ENCODE data around the gene AGAP1.
"Not testable (repeated sequence)": the region's sequence is repeated elsewhere in the genome, so short reads cannot be mapped to it uniquely, and the experiment has no call there.

The AGAP1 gene

GRCh38 chr2:236051806-236052205 is 558.0 kb downstream of the AGAP1 start:
- H3K27ac ChIP-seq (ENCODE audit: low read length), result no peak overlapping the region
- H3K4me1 ChIP-seq (ENCODE audit: control insufficient read depth in 1 of 2, insufficient read depth in 2 of 2, low read length in 2 of 2), result no peaks in the 10 kb centered on the region
- peaks cover 23 to 40% of the 10 kb centered on the region in 2 donors for H3K36me3 ChIP-seq (ENCODE audit: control insufficient read depth in 1 of 2, insufficient read depth in 2 of 2, low read length in 2 of 2)
- H3K4me3 ChIP-seq (ENCODE audit: low read depth in 1 of 2, low read length in 2 of 2), result no peak overlapping the region
- H3K9me3 ChIP-seq (ENCODE audit: control insufficient read depth in 1 of 2, low read length in 2 of 2), result peaks cover 0 to 2% of the 10 kb centered on the region in 2 donors
- no peaks in the 10 kb centered on the region for H3K27me3 ChIP-seq (ENCODE audit: low read depth, low read length)

GRCh38 chr2:236052206-236052605 is 558.4 kb downstream of the AGAP1 start:
- Histone ChIP-seq H3K4me1 (ENCODE audit: control insufficient read depth in 1 of 2, insufficient read depth in 2 of 2, low read length in 2 of 2) (no peaks in the 10 kb centered on the region), H3K27me3 (ENCODE audit: low read depth, low read length) (no peaks in the 10 kb centered on the region), H3K27ac (ENCODE audit: low read length) (no peak overlapping the region), H3K9me3 (ENCODE audit: control insufficient read depth in 1 of 2, low read length in 2 of 2) (peaks cover 0 to 2% of the 10 kb centered on the region in 2 donors), H3K36me3 (ENCODE audit: control insufficient read depth in 1 of 2, insufficient read depth in 2 of 2, low read length in 2 of 2) (peaks cover 23 to 40% of the 10 kb centered on the region in 2 donors), H3K4me3 (ENCODE audit: low read depth in 1 of 2, low read length in 2 of 2) (no peak overlapping the region)

DNA sequence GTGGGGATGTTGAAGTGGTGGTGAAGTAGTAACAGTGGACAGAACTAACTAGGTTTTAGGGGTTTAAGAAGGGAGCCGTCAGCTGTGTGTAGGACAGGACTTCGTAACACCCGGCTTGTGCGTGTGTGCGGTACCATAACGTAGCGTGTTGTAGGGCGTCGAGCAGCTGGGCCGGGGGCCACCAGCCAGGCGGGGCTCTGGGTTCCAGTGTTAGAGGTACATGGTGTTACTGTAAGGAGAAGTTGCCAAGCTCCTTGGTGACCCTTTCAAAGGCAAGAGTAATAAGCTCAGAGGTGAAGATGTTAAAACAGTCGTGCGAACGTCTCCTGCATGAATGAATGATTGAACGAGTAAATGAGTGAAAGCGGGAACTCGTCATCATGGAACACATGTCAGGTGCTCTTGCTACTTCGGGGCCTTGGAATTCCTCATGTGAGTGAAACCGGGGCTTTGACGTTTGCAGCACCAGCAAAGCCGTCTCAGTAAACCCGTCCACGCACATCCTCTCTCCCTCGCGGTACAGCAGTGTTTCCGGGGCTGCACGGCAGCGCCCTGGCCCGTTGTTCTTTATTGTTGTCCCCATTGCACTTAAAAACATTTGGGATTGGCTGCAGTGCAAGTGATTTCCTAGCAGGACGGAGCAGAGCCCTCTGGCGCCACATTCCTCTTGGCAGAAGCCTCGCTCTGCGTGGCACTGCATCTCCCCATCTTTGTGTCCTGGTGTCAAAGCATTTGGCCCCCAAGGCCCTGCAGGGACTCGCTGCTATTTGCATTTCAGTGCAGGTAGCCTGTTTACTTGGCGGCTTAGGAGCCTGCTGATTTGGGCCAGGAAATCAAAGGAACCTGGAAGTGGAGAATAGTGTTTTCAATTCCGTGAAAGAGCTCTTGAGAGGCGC is 559.3 kb downstream of the AGAP1 start:
- Histone ChIP-seq H3K4me3 (ENCODE audit: low read depth in 1 of 2, low read length in 2 of 2) (no peak overlapping the region), H3K9me3 (ENCODE audit: control insufficient read depth in 1 of 2, low read length in 2 of 2) (peaks cover 4% of the 10 kb centered on the region in 2 donors), H3K27ac (ENCODE audit: low read length) (no peak overlapping the region), H3K4me1 (ENCODE audit: control insufficient read depth in 1 of 2, insufficient read depth in 2 of 2, low read length in 2 of 2) (no peaks in the 10 kb centered on the region), H3K36me3 (ENCODE audit: control insufficient read depth in 1 of 2, insufficient read depth in 2 of 2, low read length in 2 of 2) (peaks cover 19 to 36% of the 10 kb centered on the region in 2 donors), H3K27me3 (ENCODE audit: low read depth, low read length) (no peaks in the 10 kb centered on the region)

GRCh38 chr2:236054125-236054524 is 560.3 kb downstream of the AGAP1 start:
- Histone ChIP-seq H3K27ac (ENCODE audit: low read length) (no peak overlapping the region), H3K9me3 (ENCODE audit: control insufficient read depth in 1 of 2, low read length in 2 of 2) (peaks cover 6 to 8% of the 10 kb centered on the region in 2 donors), H3K4me1 (ENCODE audit: control insufficient read depth in 1 of 2, insufficient read depth in 2 of 2, low read length in 2 of 2) (no peaks in the 10 kb centered on the region)

GRCh38 chr2:236054621-236055305 is 560.9 kb downstream of the AGAP1 start:
- peaks cover 8 to 23% of the 10 kb centered on the region in 2 donors for H3K36me3 ChIP-seq (ENCODE audit: control insufficient read depth in 1 of 2, insufficient read depth in 2 of 2, low read length in 2 of 2)
- H3K27me3 ChIP-seq (ENCODE audit: low read depth, low read length), result no peaks in the 10 kb centered on the region
- H3K4me3 ChIP-seq (ENCODE audit: low read depth in 1 of 2, low read length in 2 of 2), result no peak overlapping the region
- H3K9me3 ChIP-seq (ENCODE audit: control insufficient read depth in 1 of 2, low read length in 2 of 2), result peaks cover 6 to 8% of the 10 kb centered on the region in 2 donors
- no peak overlapping the region for H3K27ac ChIP-seq (ENCODE audit: low read length)
- no peaks in the 10 kb centered on the region for H3K4me1 ChIP-seq (ENCODE audit: control insufficient read depth in 1 of 2, insufficient read depth in 2 of 2, low read length in 2 of 2)

More at GRCh38 chr2:236054125-236054524, 560.3 kb downstream of the AGAP1 start:
- peaks cover 9 to 30% of the 10 kb centered on the region in 2 donors for H3K36me3 ChIP-seq (ENCODE audit: control insufficient read depth in 1 of 2, insufficient read depth in 2 of 2, low read length in 2 of 2)
- H3K4me3 ChIP-seq (ENCODE audit: low read depth in 1 of 2, low read length in 2 of 2), result no peak overlapping the region
- no peaks in the 10 kb centered on the region for H3K27me3 ChIP-seq (ENCODE audit: low read depth, low read length)

- H3K27me3 ChIP-seq (ENCODE audit: low read depth, low read length), result no peaks in the 10 kb centered on the region
- no peaks in the 10 kb centered on the region for H3K4me1 ChIP-seq (ENCODE audit: control insufficient read depth in 1 of 2, insufficient read depth in 2 of 2, low read length in 2 of 2)
- no peak overlapping the region for H3K27ac ChIP-seq (ENCODE audit: low read length)
- peaks cover 6 to 8% of the 10 kb centered on the region in 2 donors for H3K9me3 ChIP-seq (ENCODE audit: control insufficient read depth in 1 of 2, low read length in 2 of 2)
- H3K4me3 ChIP-seq (ENCODE audit: low read depth in 1 of 2, low read length in 2 of 2), result no peak overlapping the region
- peaks cover 5 to 19% of the 10 kb centered on the region in 2 donors for H3K36me3 ChIP-seq (ENCODE audit: control insufficient read depth in 1 of 2, insufficient read depth in 2 of 2, low read length in 2 of 2)
Observed at GRCh38 chr2:236055471-236055870, 561.6 kb downstream of the AGAP1 start.

GRCh38 chr2:236056141-236056540 is 562.3 kb downstream of the AGAP1 start:
- Histone ChIP-seq H3K4me3 (ENCODE audit: low read depth in 1 of 2, low read length in 2 of 2) (no peak overlapping the region), H3K36me3 (ENCODE audit: control insufficient read depth in 1 of 2, insufficient read depth in 2 of 2, low read length in 2 of 2) (peaks cover 5 to 19% of the 10 kb centered on the region in 2 donors), H3K4me1 (ENCODE audit: control insufficient read depth in 1 of 2, insufficient read depth in 2 of 2, low read length in 2 of 2) (no peaks in the 10 kb centered on the region), H3K27me3 (ENCODE audit: low read depth, low read length) (no peaks in the 10 kb centered on the region), H3K9me3 (ENCODE audit: control insufficient read depth in 1 of 2, low read length in 2 of 2) (peaks cover 6 to 8% of the 10 kb centered on the region in 2 donors), H3K27ac (ENCODE audit: low read length) (no peak overlapping the region)

DNA sequence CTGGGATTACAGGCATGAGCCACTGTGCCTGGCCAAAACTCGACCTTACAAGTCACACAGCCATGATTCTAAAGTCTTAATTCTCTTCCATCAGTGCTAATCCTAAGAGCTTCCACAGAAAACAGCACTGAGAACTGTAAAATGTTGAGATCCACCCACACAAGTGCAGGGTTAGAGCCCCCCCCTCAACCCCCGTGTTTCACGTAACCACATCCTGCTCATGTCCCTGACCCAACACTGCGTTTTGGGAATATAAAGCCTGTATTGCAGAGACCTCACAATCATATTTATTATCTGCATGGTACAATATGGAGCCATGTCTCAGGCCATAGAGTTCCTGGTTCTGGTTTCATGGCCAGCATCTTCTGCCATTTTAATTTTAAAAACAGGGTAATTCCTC is 563.5 kb downstream of the AGAP1 start:
- no peak overlapping the region for H3K4me3 ChIP-seq (ENCODE audit: low read depth in 1 of 2, low read length in 2 of 2)
- no peak overlapping the region for H3K27ac ChIP-seq (ENCODE audit: low read length)
- no peaks in the 10 kb centered on the region for H3K4me1 ChIP-seq (ENCODE audit: control insufficient read depth in 1 of 2, insufficient read depth in 2 of 2, low read length in 2 of 2)
- no peaks in the 10 kb centered on the region for H3K27me3 ChIP-seq (ENCODE audit: low read depth, low read length)
- peaks cover 5 to 9% of the 10 kb centered on the region in 2 donors for H3K36me3 ChIP-seq (ENCODE audit: control insufficient read depth in 1 of 2, insufficient read depth in 2 of 2, low read length in 2 of 2)
- peaks cover 6 to 8% of the 10 kb centered on the region in 2 donors for H3K9me3 ChIP-seq (ENCODE audit: control insufficient read depth in 1 of 2, low read length in 2 of 2)

- Histone ChIP-seq H3K4me3 (ENCODE audit: low read depth in 1 of 2, low read length in 2 of 2) (no peak overlapping the region), H3K27ac (ENCODE audit: low read length) (no peak overlapping the region), H3K36me3 (ENCODE audit: control insufficient read depth in 1 of 2, insufficient read depth in 2 of 2, low read length in 2 of 2) (peaks cover under 1 to 5% of the 10 kb centered on the region in 2 donors), H3K4me1 (ENCODE audit: control insufficient read depth in 1 of 2, insufficient read depth in 2 of 2, low read length in 2 of 2) (no peaks in the 10 kb centered on the region), H3K9me3 (ENCODE audit: control insufficient read depth in 1 of 2, low read length in 2 of 2) (peaks cover 6 to 8% of the 10 kb centered on the region in 2 donors), H3K27me3 (ENCODE audit: low read depth, low read length) (no peaks in the 10 kb centered on the region)
Observed at GRCh38 chr2:236061497-236061896, 567.7 kb downstream of the AGAP1 start.

DNA sequence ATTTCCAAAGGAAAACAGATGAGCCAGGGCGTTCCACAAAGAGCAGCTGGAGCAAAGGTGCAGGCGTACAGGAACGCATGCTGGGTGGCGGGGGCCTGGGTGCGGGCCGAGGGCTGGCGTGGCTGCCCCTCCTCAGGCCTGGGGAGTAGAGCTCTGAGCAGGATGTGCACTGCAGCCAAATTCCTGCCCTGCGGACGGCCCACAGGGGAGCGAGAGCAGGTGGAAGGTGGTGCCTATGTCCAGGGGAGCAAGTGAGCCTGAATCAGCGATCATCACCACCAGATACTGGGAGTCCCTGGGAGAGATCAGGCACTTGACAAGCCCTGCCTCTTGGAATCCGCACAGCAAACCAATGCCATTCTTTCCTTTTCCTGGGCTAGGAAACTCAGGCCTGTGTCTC is 568.1 kb downstream of the AGAP1 start:
- no peaks in the 10 kb centered on the region for H3K4me1 ChIP-seq (ENCODE audit: control insufficient read depth in 1 of 2, insufficient read depth in 2 of 2, low read length in 2 of 2)
- H3K36me3 ChIP-seq (ENCODE audit: control insufficient read depth in 1 of 2, insufficient read depth in 2 of 2, low read length in 2 of 2), result peaks cover 0 to 3% of the 10 kb centered on the region in 2 donors
- H3K27me3 ChIP-seq (ENCODE audit: low read depth, low read length), result no peaks in the 10 kb centered on the region
- peaks cover 3 to 8% of the 10 kb centered on the region in 2 donors for H3K9me3 ChIP-seq (ENCODE audit: control insufficient read depth in 1 of 2, low read length in 2 of 2)
- no peak overlapping the region for H3K27ac ChIP-seq (ENCODE audit: low read length)
- no peak overlapping the region for H3K4me3 ChIP-seq (ENCODE audit: low read depth in 1 of 2, low read length in 2 of 2)

DNA sequence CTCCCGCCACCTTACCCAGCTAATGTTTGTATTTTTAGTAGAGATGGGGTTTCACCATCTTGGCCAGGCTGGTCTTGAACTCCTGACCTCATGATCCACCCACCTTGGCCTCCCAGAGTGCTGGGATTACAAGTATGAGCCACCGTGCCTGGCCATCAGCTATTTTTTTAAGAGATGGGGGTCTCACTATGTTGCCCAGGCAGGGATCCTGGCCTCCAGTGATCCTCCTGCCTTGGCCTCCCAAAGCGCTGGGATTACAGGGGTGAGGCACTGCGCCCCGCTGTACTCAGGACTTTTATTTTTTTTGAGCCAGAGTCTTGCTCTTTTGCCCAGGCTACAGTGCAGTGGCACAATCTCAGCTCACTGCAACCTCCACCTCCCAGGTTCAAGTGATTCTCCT is 569.0 kb downstream of the AGAP1 start:
- not testable (repeated sequence) for H3K4me1 ChIP-seq (ENCODE audit: control insufficient read depth in 1 of 2, insufficient read depth in 2 of 2, low read length in 2 of 2); H3K9me3 ChIP-seq (ENCODE audit: control insufficient read depth in 1 of 2, low read length in 2 of 2); H3K36me3 ChIP-seq (ENCODE audit: control insufficient read depth in 1 of 2, insufficient read depth in 2 of 2, low read length in 2 of 2); H3K27ac ChIP-seq (ENCODE audit: low read length); H3K4me3 ChIP-seq (ENCODE audit: low read depth in 1 of 2, low read length in 2 of 2); H3K27me3 ChIP-seq (ENCODE audit: low read depth, low read length)

Measured in muscle layer of duodenum (tissue), 2 donors.